Heart right ventricle (tissue), 16 donors: Measurements from ENCODE around the gene UIMC1. TPM values are rescaled to one million over a fixed set of nuclear protein-coding genes. Genes with fewer than 3 reads are reported as not detected.

Experiments
- ATAC-seq, 8 donors: fragments of 200-7000 bp; cut with Tn5 transposase; one replicate each; pipeline ENCODE4 v1.9.1; 2020; ENCODE audit warnings: mild to moderate bottlenecking in 8 of 8, moderate library complexity in 8 of 8, moderate number of reproducible peaks in 1 of 8
- DNase-seq, 2 donors: peaks; one replicate each; pipeline ENCODE4 v3.0.0-alpha.2; 2020
- H3K27ac ChIP-seq, 10 donors: fragments of 200-600 bp; sonication (generic) in 2 of 10; one replicate each; pipeline versions ENCODE4 v1.5.0 to v1.8.0; 2020 to 2022; ENCODE audit warnings: mild to moderate bottlenecking in 3 of 10
- H3K27me3 ChIP-seq, 7 donors: fragments of 200-600 bp; one replicate each; pipeline ENCODE4 v1.8.0; 2021 to 2022; ENCODE audit warnings: mild to moderate bottlenecking in 2 of 7
- H3K36me3 ChIP-seq, 9 donors: fragments of 200-600 bp; sonication (generic) in 1 of 9; one replicate each; pipeline versions ENCODE4 v1.5.0 to v1.8.0; 2020 to 2022; ENCODE audit warnings: mild to moderate bottlenecking in 2 of 9
- H3K4me1 ChIP-seq, 9 donors: fragments of 200-600 bp; sonication (generic) in 1 of 9; one replicate each; pipeline versions ENCODE4 v1.5.0 to v1.8.0; 2020 to 2022; ENCODE audit warnings: mild to moderate bottlenecking in 4 of 9
- H3K4me3 ChIP-seq, 10 donors: fragments of 200-600 bp; sonication (generic) in 2 of 10; one replicate each; pipeline versions ENCODE4 v1.5.0 to v1.8.0; 2020 to 2022; ENCODE audit warnings: mild to moderate bottlenecking in 7 of 10, moderate library complexity in 2 of 10
- H3K9me3 ChIP-seq, 11 donors: fragments of 200-600 bp in 10 of 11; sonication (generic) in 2 of 11; one replicate each; pipeline versions ENCODE4 v1.5.0 to v1.8.0; 2013 to 2022; ENCODE audit warnings: mild to moderate bottlenecking in 2 of 11, control low read depth in 1 of 11, moderate library complexity in 1 of 11
- CTCF ChIP-seq, 9 donors: fragments of 200-600 bp; sonication (generic) in 2 of 9; IDR thresholded peaks; one replicate each; pipeline versions ENCODE4 v1.5.0 to v1.8.0; 2021 to 2022; ENCODE audit warnings: antibody characterized with exemption in 9 of 9, mild to moderate bottlenecking in 5 of 9, moderate library complexity in 1 of 9
- WGBS, 2 donors: extraction: QIAGEN DNeasy Blood & Tissue Kit; methylation state at CpG; one replicate each; pipeline ENCODE4 v1.1.7; 2013; ENCODE audit warnings: inconsistent platforms in 1 of 2; 5-methylcytosine and 5-hydroxymethylcytosine counted together
- intact Hi-C, 10 donors: fragments of 100-400 bp; cut with DNase I; formaldehyde crosslinking; loops; one replicate each; pipeline versions ENCODE4 v1.11.1 to v1.14.2; 2022
- polyA plus RNA-seq, 2 donors: library from polyadenylated mRNA; stranded (reverse); fragments of 200-250 nt; gene quantifications; one replicate each; pipeline ENCODE4 v1.2.3, GENCODE V29; 2013
- total RNA-seq, 10 donors: library from RNA; stranded (reverse); fragmentation: NEBNext Ultra II Directional in 3 of 10; extraction: Animal tissue kit (Norgen Biotek cat#: 25700) in 3 of 10; gene quantifications; one replicate each; pipeline versions ENCODE4 v1.2.1 to v1.2.4, GENCODE V29; 2021 to 2023
- donor health status: Arrhythmogenic right ventricular cardiomyopathy.
- donor health status: ischemic (EF 13 %, LVEDD 7.1; RV severe dilation, severe dysfunction).
- donor health status: healthy with polysubstance abuse.
- donor health status: DM: no; HTN: yes; CAD: no.
- donor health status: DM: no; HTN: no; CAD: no.
- donor health status: ischemic (EF 25% LVEDD 6.9; RV normal size, moderate dysfunction).
- donor health status: ischemic (EF 25% LVEDD 5.7; RV mildly dilated, moderate dysfunction).
- donor health status: healthy.
- donor health status: DM: yes; HTN: yes; CAD: no.
- donor health status: Ischemic cardiomyopathy.
- donor health status: ischemic (EF 35%, LVEDD 5.7; RV mildly dilated, moderate dysfunction).
- donor health status: nonischemic (EF 11% LVEDD 7.7; RV severe dilation, severe dysfunction).
- donor health status: DM: yes; HTN: yes; CAD: no.
- donor health status: PGD.
- donor health status: ischemic (EF 29% LVEDD 5.4; RV normal size, mild dysfunction).
- donor health status: nonischemic (EF 23%, LVEDD 6.1; RV moderate dilation, normal function).

Gene UIMC1
- total and polyA plus RNA-seq, 12 donors = 24.0 to 45.5 (median 35.3) TPM

- Histone ChIP-seq H3K9me3 (no peaks in the 10 kb centered on the region), H3K4me1 (peaks cover 0 to 27% (median 18%) of the 10 kb centered on the region in 9 donors), H3K27ac (peak overlapping the region in 9 of 10 donors; percentile 78 to 92 (median 86)), H3K36me3 (peaks cover 0 to 22% (median 0%) of the 10 kb centered on the region in 9 donors), H3K27me3 (no peaks in the 10 kb centered on the region), H3K4me3 (peak overlapping the region; percentile 68 to 98 (median 92))
- TF ChIP-seq CTCF (IDR thresholded peaks at IDR 0.05) = no peak
- intact Hi-C loops = no loop called here
- WGBS, 2 donors = 31 to 39% methylated on average over 6 of the region's 6 CpGs
- DNase-seq (no peak), ATAC-seq (peak; percentile 3 to 26 (median 16))
These were observed 16.7 kb upstream of the UIMC1 start for GRCh38 chr5:177023303-177023664.

- ATAC-seq (peak; percentile 95 to 98 (median 96)), DNase-seq (peak; percentile 90 to 92)
- no peaks in the 10 kb centered on the region for H3K27me3 ChIP-seq
- TF ChIP-seq CTCF (IDR thresholded peaks at IDR 0.05) = peak; percentile 10 to 86 (median 61)
- H3K4me1 ChIP-seq = peaks cover 0 to 24% (median 18%) of the 10 kb centered on the region in 9 donors
- H3K9me3 ChIP-seq = no peaks in the 10 kb centered on the region
- 0 to 1% methylated on average over 76 to 77 of the region's 77 CpGs for WGBS, 2 donors
- H3K27ac ChIP-seq = peak within 1 kb of the TSS; percentile 59 to 92 (median 86)
- H3K36me3 ChIP-seq = peaks cover 0 to 17% (median 0%) of the 10 kb centered on the region in 9 donors
- peak within 1 kb of the TSS; percentile 68 to 98 (median 92) for H3K4me3 ChIP-seq
- intact Hi-C loops = no loop called here
These were observed 16.1 kb upstream of the UIMC1 start, which contains the start of gene ZNF346 for GRCh38 chr5:177022386-177023302. Gene ZNF346, plus strand, starts transcription at chr5:177022696. Its CDS starts 43 bp downstream, at chr5:177022739.

- 94 to 98% methylated on average over 2 of the region's 2 CpGs for WGBS, 2 donors
- no peak for TF ChIP-seq CTCF (IDR thresholded peaks at IDR 0.05)
These were observed 13.5 kb upstream of the UIMC1 start for GRCh38 chr5:177020033-177020432.

GRCh38 chr5:177018341-177018740 lies 11.8 kb upstream of the UIMC1 start:
- H3K4me3 ChIP-seq = no peak overlapping the region
- DNase-seq (no peak), ATAC-seq (no peak)
- 85 to 87% methylated on average over 2 of the region's 2 CpGs for WGBS, 2 donors
- H3K4me1 ChIP-seq = peaks cover 0 to 23% (median 17%) of the 10 kb centered on the region in 9 donors
- H3K27me3 ChIP-seq = no peaks in the 10 kb centered on the region
- no peaks in the 10 kb centered on the region for H3K9me3 ChIP-seq
- no peak overlapping the region for H3K27ac ChIP-seq
- intact Hi-C loops = no loop called here
- H3K36me3 ChIP-seq = no peaks in the 10 kb centered on the region
- TF ChIP-seq CTCF (IDR thresholded peaks at IDR 0.05) = no peak

More at GRCh38 chr5:177020033-177020432, 13.5 kb upstream of the UIMC1 start:
- Histone ChIP-seq H3K27ac (no peak overlapping the region), H3K27me3 (no peaks in the 10 kb centered on the region), H3K4me1 (peaks cover 0 to 22% (median 18%) of the 10 kb centered on the region in 9 donors), H3K4me3 (no peak overlapping the region), H3K36me3 (no peaks in the 10 kb centered on the region), H3K9me3 (no peaks in the 10 kb centered on the region)
- DNase-seq (no peak), ATAC-seq (no peak)
- intact Hi-C loops = no loop called here
